Esophagus squamous epithelium (tissue), 4 donors: Measurements from ENCODE around the gene ACP4.

Experiments used
- POLR2A ChIP-seq, 4 donors: fragments of 450-650 bp; IDR thresholded peaks; one replicate each; pipeline ENCODE4 v1.6.1; 2017; ENCODE audit warnings: antibody characterized with exemption in 4 of 4, mild to moderate bottlenecking in 4 of 4, moderate library complexity in 3 of 4
- TF ChIP-seq, protein P1 (sequence below), 6 experiments: fragments of 450-650 bp in 4 of 6; fragments of 200-600 bp in 2 of 6; sonication (generic) in 2 of 6; IDR thresholded peaks; one replicate each; pipeline ENCODE4 v1.5.1; 2016 to 2019; ENCODE audit warnings: antibody characterized with exemption in 6 of 6, mild to moderate bottlenecking in 4 of 6, moderate library complexity in 4 of 6

DNA sequence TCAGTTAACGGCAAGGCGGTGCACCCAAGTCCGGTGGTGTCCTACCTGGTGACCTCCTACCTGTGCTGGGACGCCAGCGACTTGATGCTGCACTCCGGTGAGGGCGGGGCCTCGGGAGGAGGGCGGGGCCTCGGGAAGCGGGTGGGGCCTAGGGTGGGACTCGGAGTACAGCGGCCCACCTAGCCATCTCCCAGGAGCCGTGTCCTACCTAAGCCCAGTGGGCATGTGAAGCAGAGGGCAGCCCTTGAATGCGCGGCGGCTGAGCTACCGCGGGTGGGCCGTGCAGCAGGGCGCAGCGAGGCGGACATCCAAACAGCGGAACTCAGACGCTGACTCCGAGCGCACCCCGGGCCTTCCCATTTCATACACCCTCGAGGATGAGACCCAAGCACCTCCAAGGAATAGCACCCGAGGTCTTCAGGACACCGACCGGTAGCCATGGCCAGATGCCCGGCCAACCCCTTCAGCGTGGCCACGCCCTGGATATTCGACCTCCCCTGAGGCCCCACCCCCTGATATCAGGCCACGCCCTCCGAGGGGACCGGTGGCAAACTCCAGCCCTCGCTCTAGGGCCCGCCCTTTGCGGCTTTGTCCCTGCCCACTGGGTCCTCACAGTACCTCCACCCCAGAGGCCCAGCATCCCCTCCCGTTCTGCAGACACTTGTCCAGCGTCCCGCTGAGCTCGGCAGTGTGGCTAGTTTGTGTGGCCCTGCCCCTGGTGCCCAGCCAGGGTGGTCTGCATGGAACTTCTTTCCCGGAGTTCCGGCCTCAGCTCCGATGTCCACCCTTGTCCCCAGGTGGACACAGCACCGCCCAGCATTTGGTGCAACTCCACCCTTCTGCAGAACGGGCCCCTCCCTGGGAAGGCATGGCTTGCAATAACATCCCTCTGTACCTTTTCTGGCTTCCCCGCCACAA lies 28.0 kb downstream of the ACP4 start:
- TF ChIP-seq, protein P1, sequence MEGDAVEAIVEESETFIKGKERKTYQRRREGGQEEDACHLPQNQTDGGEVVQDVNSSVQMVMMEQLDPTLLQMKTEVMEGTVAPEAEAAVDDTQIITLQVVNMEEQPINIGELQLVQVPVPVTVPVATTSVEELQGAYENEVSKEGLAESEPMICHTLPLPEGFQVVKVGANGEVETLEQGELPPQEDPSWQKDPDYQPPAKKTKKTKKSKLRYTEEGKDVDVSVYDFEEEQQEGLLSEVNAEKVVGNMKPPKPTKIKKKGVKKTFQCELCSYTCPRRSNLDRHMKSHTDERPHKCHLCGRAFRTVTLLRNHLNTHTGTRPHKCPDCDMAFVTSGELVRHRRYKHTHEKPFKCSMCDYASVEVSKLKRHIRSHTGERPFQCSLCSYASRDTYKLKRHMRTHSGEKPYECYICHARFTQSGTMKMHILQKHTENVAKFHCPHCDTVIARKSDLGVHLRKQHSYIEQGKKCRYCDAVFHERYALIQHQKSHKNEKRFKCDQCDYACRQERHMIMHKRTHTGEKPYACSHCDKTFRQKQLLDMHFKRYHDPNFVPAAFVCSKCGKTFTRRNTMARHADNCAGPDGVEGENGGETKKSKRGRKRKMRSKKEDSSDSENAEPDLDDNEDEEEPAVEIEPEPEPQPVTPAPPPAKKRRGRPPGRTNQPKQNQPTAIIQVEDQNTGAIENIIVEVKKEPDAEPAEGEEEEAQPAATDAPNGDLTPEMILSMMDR (IDR thresholded peaks at IDR 0.05) = no peak
- TF ChIP-seq POLR2A (IDR thresholded peaks at IDR 0.05) = no peak
